GM10266 (cell line): ENCODE results near the gene ZFX.

Source experiments
- DNase-seq: peaks from one replicate; pipeline ENCODE4 v3.0.0; 2012; ENCODE audit errors: extremely low spot score
- CTCF ChIP-seq: IDR thresholded peaks from 2 replicates; pipeline ENCODE4 v1.5.1; 2012; ENCODE audit warnings: mild to moderate bottlenecking, low read depth; ENCODE audit not compliant: control insufficient read depth, insufficient read depth; ENCODE audit errors: missing control alignments

Gene ZFX

GRCh38 chrX:24201216-24201615 is 51.7 kb downstream of the ZFX start:
- DNase-seq: no peak
- no peak for TF ChIP-seq CTCF

GRCh38 chrX:24202465-24203031 is 53.0 kb downstream of the ZFX start:
- TF ChIP-seq CTCF: no peak
- DNase-seq: no peak

- no peak for DNase-seq
Observed at GRCh38 chrX:24203072-24203808, 53.7 kb downstream of the ZFX start.

GRCh38 chrX:24204331-24204730 is 54.8 kb downstream of the ZFX start:
- no peak for TF ChIP-seq CTCF
- DNase-seq: no peak

More at GRCh38 chrX:24203072-24203808, 53.7 kb downstream of the ZFX start:
- TF ChIP-seq CTCF: no peak

- DNase-seq: no peak
- no peak for TF ChIP-seq CTCF
Observed at GRCh38 chrX:24204958-24205357, 55.4 kb downstream of the ZFX start.

GRCh38 chrX:24207826-24208225 is 58.3 kb downstream of the ZFX start:
- no peak for TF ChIP-seq CTCF
- no peak for DNase-seq

- no peak for DNase-seq
- no peak for TF ChIP-seq CTCF
Observed at GRCh38 chrX:24208496-24209240, 59.1 kb downstream of the ZFX start.
